ENCODE results near the gene BRPF1. TPM values are rescaled to one million over a fixed set of nuclear protein-coding genes. Genes with fewer than 3 reads are reported as not detected.
"Not testable (repeated sequence)": the region's sequence is repeated elsewhere in the genome, so short reads cannot be mapped to it uniquely, and the experiment has no call there.

BRPF1 gene
- total RNA-seq, 1 experiment from 2014 or later = 23.8 TPM

- DNase-seq (ENCODE audit: low spot score) = no peak
Measured at GRCh38 chr3:9767418-9767817, 35.9 kb downstream of the BRPF1 start.

- no peak for DNase-seq (ENCODE audit: low spot score)
Measured at GRCh38 chr3:9768141-9768775, 36.7 kb downstream of the BRPF1 start.

GRCh38 chr3:9769012-9769411, 37.5 kb downstream of the BRPF1 start:
- DNase-seq (ENCODE audit: low spot score) = no peak

GRCh38 chr3:9769426-9770275, 38.1 kb downstream of the BRPF1 start, which contains the start of gene CAMK1:
Gene CAMK1 (minus strand): TSS chr3:9769947. CDS start chr3:9767749, 2,198 bp downstream.
- DNase-seq (ENCODE audit: low spot score) = no peak

GRCh38 chr3:9770276-9770812, 38.8 kb downstream of the BRPF1 start:
- no peak for DNase-seq (ENCODE audit: low spot score)

- DNase-seq (ENCODE audit: low spot score) = not testable (repeated sequence)
Measured at GRCh38 chr3:9771007-9771406, 39.5 kb downstream of the BRPF1 start.

- no peak for DNase-seq (ENCODE audit: low spot score)
Measured at GRCh38 chr3:9776896-9777693, 45.6 kb downstream of the BRPF1 start.

GRCh38 chr3:9777694-9778021, 46.1 kb downstream of the BRPF1 start:
- no peak for DNase-seq (ENCODE audit: low spot score)

GRCh38 chr3:9778143-9779074, 46.9 kb downstream of the BRPF1 start:
- DNase-seq (ENCODE audit: low spot score) = no peak

- no peak for DNase-seq (ENCODE audit: low spot score)
Measured at GRCh38 chr3:9779075-9779593, 47.6 kb downstream of the BRPF1 start.

GRCh38 chr3:9779721-9780457, 48.4 kb downstream of the BRPF1 start:
- DNase-seq (ENCODE audit: low spot score) = no peak

- DNase-seq (ENCODE audit: low spot score) = no peak
Measured at GRCh38 chr3:9780458-9780812, 48.9 kb downstream of the BRPF1 start.

GRCh38 chr3:9780910-9781309, 49.4 kb downstream of the BRPF1 start:
- no peak for DNase-seq (ENCODE audit: low spot score)

- no peak for DNase-seq (ENCODE audit: low spot score)
Measured at GRCh38 chr3:9781551-9781950, 50.0 kb downstream of the BRPF1 start.

- no peak for DNase-seq (ENCODE audit: low spot score)
Measured at GRCh38 chr3:9781978-9782603, 50.6 kb downstream of the BRPF1 start.

- no peak for DNase-seq (ENCODE audit: low spot score)
Measured at GRCh38 chr3:9782770-9783169, 51.2 kb downstream of the BRPF1 start.

GRCh38 chr3:9783954-9784353, 52.4 kb downstream of the BRPF1 start:
- DNase-seq (ENCODE audit: low spot score) = no peak

GRCh38 chr3:9784965-9785364, 53.4 kb downstream of the BRPF1 start:
- no peak for DNase-seq (ENCODE audit: low spot score)

GRCh38 chr3:9785602-9786001, 54.1 kb downstream of the BRPF1 start:
- DNase-seq (ENCODE audit: low spot score) = no peak
